Measurements from ENCODE around the gene MYCBP2.
"Not testable (repeated sequence)": the region's sequence is repeated elsewhere in the genome, so short reads cannot be mapped to it uniquely, and the experiment has no call there.

Gene MYCBP2

DNA sequence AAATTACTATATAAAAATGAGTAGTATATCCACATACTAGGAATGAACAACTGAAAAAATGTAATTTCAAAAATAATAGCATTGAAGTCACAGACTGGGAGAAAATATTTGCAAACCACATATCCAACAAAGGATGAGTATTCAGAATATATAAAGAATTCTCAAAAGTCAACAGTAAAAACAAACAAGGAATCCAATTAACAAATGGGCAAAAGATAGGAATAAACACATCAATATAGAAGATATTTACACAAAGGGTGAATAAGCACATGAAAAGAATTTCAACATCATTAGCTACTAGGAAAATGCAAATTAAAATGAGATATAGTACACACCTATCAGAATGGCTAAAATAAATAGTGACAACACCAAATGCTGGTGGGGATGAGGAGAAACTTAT is 37.0 kb downstream of the MYCBP2 start:
- DNase-seq: no peak

DNA sequence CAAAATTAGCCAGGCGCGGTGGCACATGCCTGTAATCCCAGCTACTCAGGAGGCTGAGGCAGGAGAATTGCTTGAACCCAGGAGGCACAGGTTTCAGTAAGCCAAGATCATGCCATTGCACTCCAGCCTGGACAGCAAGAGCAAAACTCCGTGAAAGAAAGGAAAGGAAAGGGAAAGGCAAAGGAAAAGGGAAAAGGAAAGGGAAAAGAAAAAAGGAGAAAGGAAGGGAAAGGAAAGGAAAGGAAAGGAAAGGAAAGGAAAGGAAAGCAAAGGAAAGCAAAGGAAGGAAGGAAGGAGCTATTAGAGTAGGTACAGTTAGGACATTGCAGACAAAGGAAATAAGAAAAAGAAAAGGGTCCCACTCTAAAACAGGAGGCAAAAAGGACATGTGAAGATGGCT is 41.3 kb downstream of the MYCBP2 start:
- DNase-seq: not testable (repeated sequence)

DNA sequence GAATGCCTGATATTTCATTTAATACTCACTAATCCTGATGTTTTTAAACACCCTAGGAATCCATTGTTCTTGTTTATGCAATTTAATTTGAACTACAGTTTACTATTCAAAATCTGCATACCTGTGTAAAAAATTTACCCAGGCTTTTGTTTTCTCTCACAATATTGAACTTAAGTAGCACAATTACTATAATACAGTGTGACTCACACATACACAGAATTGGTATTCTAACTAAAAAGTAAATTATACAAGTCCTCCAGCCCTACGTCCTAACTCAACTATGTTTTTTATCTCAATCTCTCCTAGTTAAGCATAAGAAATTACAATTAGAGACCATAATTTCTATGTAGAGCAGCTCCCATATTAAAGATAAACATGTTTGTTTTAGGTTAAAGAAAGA is 41.8 kb downstream of the MYCBP2 start:
- DNase-seq: no peak

DNA sequence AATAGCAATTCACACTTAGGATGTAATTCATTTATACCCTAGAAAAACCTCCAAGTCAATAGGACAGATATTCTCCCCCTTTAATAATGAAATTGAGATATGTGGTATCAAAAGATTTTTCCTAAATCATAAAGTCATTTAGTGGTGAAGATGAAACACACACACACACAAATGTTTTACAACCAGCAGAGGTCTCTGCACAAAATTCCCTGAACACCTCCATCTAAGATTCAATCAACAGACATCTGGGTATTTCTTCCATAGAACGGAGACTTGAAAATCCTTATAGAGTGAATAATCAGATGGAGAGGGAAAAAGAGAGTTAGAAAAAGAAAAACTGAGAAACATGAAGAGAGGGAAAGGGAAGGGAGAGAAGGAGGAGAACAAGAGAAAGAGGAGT is 52.8 kb downstream of the MYCBP2 start:
- no peak for DNase-seq

DNA sequence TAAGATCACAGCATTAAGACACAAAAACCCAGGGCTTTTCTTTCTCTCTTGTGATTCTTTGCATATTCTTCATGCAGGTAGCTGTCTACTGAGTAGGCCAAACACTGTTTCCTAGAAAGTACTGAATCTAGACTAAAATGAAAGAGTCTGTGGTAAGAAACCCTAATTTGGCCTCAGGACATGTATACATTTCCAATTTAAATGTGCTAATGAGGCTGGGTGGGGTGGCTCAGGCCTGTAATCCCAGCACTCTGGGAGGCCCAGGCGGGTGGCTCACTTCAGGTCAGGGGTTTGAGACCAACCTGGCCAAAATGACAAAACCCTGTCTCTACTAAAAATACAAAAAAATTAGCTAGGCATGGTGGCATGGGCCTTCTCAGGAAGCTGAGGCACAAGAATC is 57.8 kb downstream of the MYCBP2 start:
- no peak for DNase-seq

DNA sequence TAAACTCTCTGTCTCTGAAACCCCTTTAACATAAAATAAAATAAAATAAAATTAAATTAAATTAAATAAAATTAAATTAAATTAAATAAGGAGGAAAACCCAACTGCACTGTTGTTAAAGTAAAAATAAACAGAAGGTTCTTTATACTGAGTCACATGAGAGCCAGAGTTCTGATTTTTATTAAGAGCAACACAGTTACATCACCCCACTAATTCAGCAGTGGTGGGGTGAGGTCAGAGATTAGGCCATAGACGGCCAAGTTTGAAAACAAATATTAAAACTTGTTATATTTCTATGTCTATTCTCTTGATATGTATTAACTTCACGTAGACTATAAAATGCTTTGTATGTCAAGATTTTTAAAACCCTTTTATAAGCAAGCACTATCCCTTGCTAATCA is 59.5 kb downstream of the MYCBP2 start:
- no peak for DNase-seq

DNA sequence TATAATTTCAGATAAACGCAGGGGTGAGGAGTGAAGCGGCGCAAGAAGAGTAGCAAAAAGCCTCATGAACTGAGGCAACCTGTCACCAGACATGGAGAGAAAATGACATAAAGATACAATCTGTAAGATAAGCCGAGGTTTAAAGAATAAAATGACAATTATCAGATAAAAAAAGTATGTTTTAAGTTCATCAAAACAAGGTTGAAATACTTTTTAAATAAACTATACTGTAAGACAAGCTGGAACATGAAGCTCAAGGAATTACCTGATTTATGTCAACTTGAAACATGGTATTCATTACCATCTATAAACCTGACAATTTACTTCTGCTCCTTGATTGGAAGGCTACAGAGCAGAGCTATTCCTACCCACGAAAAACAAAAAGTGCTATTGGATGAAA is 61.6 kb downstream of the MYCBP2 start:
- DNase-seq: no peak

DNA sequence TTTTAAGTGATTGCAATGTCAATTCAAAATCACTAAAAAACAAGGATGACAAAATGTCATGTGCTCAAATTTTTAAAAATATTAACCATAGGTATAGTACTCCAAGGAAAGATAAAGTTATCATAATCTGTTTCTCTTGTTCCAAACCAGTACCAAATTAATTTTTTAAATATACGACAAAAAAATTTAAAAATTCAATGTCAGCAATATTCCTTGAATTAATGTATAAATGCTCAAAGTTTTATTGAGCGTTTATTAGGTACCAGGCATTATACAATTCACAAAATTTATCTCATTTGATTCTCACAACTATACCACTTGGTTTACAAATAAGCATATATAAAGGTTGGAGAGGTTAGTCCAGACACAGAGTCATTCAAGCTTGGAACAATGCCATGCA is 64.7 kb downstream of the MYCBP2 start:
- no peak for DNase-seq

DNA sequence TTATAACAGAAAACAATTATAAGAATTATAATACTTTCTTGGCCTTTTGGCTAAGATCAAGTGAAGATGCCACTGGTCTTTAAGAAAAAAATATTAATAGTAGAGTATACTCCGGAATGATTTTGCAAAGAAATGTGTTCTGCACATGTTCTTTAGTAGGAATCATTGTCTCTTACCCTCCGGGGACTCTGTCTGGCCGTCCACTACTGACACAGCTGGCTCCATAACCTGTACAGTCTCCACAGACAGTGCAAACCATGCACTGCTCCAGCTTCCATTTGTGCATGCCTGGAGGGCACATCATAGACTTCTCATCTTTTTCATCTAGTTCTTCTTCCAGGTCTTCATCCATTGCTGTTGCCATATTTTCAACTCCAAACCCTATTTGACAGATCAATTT is 75.9 kb downstream of the MYCBP2 start:
- no peak for DNase-seq

DNA sequence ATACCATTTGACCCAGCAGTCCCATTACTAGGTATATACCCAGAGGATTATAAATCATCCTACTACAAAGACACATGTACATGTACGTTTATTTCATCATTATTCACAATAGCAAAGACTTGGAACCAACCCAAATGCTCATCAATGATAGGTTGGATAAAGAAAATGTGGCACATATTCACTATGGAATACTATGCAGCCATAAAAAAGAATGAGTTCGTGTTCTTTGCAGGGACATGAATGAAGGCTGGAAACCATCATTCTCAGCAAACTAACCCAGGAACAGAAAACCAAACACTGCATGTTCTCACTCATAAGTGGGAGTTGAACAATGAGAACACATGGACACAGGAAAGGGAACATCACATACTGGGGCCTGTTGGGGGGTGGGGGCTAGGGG is 81.7 kb downstream of the MYCBP2 start:
- not testable (repeated sequence) for DNase-seq

DNA sequence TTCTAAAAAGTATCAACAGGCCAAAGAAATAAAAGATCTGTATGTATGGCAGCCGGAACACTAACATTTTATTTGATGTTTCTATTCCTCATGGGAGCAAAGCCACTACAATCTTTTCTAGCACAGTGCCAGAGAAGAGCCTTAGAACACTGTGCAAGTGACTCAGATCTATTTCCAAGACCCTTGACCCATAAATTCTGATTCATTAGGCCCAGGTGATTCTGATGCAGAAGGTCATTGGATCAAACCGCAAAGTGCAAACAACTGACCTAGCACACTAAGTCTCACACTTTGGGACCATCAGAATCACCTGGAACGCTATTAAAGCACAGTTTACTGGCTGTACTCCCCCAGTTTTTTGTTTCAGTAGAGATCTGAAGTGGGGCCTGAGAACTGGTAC is 87.6 kb downstream of the MYCBP2 start:
- DNase-seq: no peak

DNA sequence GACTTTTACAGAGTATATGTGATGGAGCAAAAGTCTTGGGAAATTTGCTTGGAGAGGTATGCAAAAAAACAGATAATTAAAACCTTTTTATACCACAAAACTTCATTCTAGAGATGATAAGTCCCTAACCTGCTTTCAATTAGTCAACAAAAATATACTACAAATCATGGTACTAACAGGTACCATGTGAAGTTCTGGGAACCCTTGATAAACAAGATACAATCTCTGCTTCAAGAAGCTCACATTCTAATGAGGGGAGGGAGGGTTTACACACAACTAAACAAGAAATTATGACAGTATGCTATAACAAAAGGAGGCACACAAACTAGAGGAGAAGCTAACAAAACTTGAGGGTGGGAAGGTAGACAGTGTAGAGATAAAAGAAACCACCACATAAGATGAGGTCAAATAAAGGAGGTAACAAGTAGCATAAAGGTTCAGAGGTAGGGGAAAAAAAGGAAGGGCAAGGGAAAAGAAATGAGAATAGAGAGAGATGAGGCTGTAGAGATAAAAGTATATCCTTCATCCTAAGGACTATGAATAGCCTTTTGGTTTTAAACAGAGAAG is 91.4 kb downstream of the MYCBP2 start:
- no peak for DNase-seq

DNA sequence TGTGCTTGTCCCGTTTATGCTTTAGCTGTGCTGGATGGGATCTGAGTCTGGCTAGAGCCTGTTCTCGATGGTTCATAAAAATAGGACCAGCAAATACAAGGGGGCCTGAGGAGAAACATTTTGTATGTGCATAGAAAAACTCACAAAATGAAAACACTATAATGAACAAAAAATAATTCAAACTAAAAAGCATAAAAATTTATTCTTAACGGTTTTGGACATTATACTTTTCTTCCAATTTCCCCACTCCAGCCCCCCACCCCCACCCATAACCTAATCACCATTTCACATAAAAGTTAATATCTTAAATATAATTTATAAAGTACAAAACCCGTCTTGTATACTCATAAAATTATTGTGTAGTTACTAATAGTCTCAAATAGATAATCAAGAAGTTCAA is 93.7 kb downstream of the MYCBP2 start:
- DNase-seq: no peak

DNA sequence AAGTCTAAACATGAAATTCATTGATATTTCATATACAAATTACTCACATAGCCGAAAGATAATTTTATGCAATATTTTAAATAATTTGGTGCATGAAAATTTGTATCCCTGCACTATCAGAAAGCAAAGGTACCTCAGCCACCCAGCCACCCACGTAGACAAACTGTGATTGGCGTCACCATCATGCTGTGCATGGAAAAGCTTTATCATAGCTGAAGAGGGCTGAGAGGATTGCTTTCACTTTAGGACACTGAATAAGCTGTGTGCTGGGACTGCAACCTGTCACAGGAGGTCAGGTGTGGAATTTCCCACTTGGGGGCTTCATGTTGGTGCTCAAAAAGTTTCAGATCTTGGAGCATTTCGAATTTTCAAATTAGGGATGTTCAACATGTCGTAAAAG is 96.3 kb downstream of the MYCBP2 start:
- DNase-seq: no peak

DNA sequence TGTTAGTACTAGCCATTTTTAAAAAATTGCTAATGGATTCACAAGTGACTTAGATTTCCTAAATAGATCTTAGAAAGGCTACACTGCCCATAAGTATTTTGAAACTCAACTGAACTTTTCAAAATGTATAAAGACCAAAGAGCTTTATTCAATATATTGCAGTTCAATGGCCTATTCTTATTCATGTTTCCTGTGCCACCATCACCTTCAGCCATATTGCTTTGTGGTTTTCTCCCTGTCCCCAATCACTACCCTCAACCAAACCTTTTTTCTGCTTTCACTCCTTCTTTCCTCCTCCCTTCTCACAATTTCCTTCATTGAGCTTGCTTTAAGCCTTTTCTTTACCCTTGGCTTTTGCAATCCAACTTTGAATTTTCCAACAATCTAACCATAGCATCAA is 100.9 kb downstream of the MYCBP2 start:
- no peak for DNase-seq

DNA sequence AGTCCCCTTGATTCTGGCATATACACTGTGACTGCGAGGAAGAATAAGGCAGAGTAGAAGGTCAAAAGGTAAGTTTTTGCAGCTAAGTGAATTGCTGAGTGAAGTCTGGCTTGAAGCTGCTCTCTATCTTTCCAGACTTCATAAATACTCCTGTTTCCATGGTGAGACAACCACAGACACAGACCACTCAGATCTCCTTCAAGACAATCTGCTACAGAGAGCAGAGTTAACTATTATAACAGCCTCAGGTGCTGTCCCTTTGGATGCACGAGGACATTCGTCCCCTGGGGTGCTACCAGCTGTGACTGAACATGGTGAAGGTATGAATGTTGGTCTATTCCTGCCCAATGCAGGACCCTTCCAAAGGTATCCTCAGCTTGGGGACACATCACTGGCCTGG is 104.0 kb downstream of the MYCBP2 start:
- DNase-seq: no peak

DNA sequence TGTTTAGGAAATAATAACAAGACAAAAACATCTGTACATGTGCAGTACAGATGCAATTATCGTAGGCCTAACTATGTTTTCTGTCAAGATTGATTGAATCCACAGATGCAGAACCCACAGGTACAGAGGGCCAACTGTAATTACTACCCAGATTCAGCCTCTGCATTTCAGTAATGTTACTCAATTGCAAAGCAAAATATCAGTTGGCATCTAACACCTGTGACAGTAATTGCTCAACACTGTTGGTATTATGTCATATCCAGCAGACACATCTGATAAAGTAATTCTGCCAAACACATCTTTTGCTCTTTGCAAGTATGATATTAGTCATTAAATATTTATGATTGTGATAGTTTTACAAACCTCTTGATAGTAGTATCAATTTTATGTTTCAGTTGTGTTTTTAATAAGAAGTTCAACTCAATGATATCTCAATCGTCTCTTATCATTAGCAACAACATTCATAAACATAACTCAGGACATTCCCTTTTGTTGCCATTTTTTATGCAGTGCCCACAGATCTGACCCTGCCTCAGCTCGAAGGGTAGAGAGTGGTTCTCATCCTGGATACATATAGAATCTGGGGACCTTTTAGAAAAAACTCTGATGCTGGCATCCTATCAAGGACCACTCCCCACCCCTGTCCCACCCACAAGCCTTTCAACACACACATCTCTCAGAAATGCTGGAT is 104.7 kb downstream of the MYCBP2 start:
- DNase-seq: no peak

DNA sequence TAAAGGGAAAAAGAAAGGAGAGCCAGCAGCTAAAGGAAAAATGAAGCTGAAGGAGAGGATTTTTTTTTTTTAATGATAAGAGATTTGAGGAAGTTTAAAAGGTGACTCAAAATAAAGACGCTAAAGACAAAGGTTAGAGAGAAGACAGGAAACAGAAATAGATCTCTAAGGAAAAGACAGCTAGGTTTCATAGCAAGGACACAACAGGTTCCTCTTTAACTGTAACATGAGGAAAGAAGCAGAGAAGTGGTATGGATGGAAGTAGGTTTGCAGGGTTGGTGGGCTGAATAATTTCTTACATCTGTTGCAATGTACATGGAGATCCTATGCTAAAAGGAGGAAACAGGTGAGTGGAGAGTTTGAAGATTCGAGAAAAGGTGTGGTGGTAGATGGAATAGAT is 107.5 kb downstream of the MYCBP2 start:
- no peak for DNase-seq

DNA sequence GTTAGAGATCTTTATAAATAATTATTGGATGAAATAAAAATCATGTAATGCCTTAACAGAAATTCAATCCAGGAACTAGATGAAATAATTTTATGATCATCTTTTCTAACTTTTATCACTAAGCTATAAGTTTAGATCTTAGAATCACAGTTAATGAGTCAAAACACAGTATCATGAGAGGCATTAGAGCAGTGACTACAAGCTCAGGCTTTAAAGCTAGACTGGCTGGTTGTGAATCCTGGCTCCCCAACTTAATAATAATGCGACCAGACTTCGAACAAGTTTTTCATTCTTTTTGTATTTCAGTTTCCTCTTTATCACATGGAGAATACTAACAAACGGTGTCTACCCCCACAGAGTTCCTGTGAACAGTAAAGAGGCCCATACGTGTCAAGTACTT is 108.6 kb downstream of the MYCBP2 start:
- DNase-seq: no peak

DNA sequence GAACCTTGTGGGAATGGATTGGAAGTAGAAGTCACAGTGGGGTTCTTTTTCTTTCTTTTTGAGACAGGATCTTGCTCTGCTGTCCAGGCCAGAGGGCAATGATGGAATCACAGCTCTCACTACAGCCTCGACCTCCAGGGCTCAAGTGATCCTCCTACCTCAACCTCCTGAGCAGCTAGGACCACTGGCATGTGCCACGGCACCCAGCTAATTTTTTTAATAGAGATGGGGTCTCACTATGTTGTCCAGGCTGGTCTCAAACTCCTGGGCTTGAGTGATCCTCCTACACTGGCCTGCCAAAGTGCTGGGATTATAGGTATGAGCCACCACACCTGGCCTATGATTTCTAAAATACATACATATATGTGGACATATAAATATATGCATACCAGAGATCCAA is 111.4 kb downstream of the MYCBP2 start:
- DNase-seq: no peak

DNA sequence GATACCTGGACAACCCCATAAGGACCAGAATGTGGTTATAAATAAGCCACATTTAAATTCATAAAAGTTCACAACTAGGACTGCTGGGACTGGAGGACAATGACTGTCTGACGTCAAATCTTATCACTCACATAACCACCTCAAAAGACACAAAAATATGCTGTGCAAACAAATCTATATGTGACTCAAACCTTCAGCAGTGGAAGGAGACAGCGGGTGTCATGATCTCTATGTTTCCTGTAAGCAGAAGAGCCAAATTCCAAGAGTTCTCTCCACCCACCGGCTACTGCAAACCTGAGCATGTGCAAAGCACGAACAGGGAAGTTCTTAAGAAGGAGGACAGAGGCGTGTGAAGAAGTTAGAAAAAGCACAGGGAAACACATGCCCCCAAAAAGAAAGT is 113.2 kb downstream of the MYCBP2 start:
- DNase-seq: no peak

DNA sequence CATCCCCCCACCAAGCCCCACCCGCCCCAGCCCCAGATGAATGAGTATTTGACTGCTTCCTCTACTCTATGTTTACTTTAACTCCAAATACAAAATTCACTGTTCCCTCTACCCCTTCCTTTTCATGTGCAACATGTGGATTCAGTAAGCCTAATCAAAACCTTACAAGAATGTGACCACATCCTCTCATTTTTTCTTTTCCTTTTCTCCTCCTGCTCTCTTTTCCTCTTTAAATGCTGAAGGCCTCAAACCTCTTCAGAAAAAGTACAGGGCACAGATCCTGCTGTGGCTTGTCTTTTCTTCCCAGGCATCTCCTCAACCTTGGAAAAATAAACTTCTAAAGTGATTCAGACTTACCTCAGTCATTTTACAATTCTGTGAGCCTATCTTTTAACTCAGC is 119.0 kb downstream of the MYCBP2 start:
- DNase-seq: no peak

DNA sequence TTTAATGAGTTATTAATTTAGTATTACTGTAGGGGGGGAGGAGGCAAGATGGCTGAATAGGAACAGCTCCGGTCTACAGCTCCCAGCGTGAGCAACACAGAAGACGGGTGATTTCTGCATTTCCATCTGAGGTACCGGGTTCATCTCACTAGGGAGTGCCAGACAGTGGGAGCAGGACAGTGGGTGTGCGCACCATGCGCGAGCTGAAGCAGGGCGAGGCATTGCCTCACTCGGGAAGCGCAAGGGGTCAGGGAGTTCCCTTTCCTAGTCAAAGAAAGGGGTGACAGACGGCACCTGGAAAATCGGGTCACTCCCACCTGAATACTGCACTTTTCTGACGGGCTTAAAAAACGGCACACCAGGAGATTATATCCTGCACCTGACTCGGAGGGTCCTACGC is 127.9 kb downstream of the MYCBP2 start:
- DNase-seq: not testable (repeated sequence)

DNA sequence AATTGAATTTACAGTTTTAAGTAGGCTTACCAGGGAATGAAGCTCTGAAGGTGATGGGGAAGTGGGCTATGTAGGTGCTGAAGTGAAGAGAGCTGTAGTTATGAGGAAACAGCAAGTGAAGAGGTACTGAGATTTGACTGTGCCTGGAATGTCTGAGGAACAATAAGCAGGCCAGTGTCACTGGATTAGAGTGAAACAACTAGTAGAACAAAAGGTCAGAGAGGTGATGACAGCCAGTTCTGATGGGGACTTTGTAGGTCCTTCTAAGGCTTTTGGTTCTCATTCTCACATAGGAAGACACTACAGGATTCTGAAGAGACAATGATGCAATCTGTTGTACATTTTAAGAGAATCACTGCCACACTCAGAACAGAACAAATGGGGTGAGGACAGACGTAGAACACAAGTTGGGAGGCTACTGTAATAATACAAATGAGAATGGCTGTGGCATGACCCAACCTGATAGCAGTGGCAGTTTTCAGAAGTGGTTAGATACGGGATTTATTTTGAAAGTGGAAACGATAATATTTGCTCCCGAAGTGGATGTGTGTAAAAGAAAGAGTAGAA is 130.8 kb downstream of the MYCBP2 start:
- DNase-seq: no peak

DNA sequence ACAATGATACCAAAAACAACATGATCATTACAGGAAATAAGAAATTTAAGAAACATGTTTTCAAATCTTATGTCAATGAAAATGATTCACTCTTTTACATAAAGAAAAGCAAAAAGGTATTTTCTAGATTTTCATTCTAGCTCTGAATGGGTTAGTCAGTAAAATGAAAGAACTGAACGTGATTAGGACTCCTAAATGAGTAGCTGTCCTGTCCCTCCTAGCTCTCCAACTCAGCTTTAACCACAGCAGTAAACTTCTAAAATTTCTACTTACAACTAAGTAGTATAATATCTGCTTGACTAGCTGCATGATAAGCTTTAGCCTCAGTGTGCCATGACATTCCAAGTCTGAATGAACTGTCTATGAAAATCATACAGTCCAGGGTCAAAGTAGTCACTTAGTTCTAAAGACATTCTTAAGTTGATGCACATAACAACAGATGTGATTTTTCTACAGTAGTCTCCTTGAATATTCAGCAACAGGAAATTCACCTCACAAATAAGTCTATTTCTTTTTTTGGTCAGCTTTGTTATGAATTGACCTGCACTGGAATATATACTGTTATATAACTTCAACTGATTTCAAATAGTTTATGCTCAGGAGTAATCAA is 136.4 kb downstream of the MYCBP2 start:
- DNase-seq: no peak

Measured in NCI-H524 treated with DMSO at 0.1 percent for 48 hours (cell line).